Measurements from ENCODE around the gene EFNA1. TPM values are rescaled to one million over a fixed set of nuclear protein-coding genes. Genes with fewer than 3 reads are reported as not detected.

The EFNA1 gene
- total and polyA plus RNA-seq, 2 of the 8 experiments (the other 6 are each of a cell fraction or from before 2014, with no cell fraction given): 4.9 to 14.6 TPM

GRCh38 chr1:155160128-155160527, 32.5 kb downstream of the EFNA1 start:
- ChIA-PET CTCF (ENCODE audit: partially characterized antibody) (interaction anchor here (1.4 kb wide), 1 partner anchor 68 kb away, joined by 3 read pairs; no protein-coding TSS in a partner anchor), POLR2A (ENCODE audit: partially characterized antibody) (interaction anchor here (0.6 kb wide), 1 partner anchor 62 kb away, joined by 3 read pairs; no protein-coding TSS in a partner anchor)
- H2AFZ ChIP-seq (ENCODE audit: low read length): no peak overlapping the region
- no peak overlapping the region for H2BK5ac ChIP-seq (ENCODE audit: low read depth, low read length)
- H2BK120ac ChIP-seq (replicated peaks; ENCODE audit: low read depth, low read length): no peak overlapping the region
- no peak overlapping the region for H2BK12ac ChIP-seq (ENCODE audit: low read depth, low read length)
- H3K23ac ChIP-seq (ENCODE audit: insufficient read length): no peak overlapping the region
- H3K9ac ChIP-seq (replicated peaks in 1 of 4; ENCODE audit: extremely low read depth in 1 of 4, low read depth in 3 of 4, low read length in 3 of 4): no peak overlapping the region
- no peak overlapping the region for H3K4me3 ChIP-seq (ENCODE audit: extremely low read depth in 1 of 4, insufficient read depth in 2 of 4, low read depth in 3 of 4, low read length in 4 of 4)
- FAIRE-seq: no peak
- no peaks in the 10 kb centered on the region for H3K9me3 ChIP-seq (ENCODE audit: insufficient read depth in 2 of 2, low read depth in 1 of 2, low read length in 1 of 2)
- H3K36me3 ChIP-seq (ENCODE audit: control insufficient read depth in 2 of 4, insufficient read depth in 4 of 4, low read length in 3 of 4): no peaks in the 10 kb centered on the region
- H2BK15ac ChIP-seq (ENCODE audit: low read length): no peak overlapping the region
- no peaks in the 10 kb centered on the region for H3K79me2 ChIP-seq (ENCODE audit: control insufficient read depth in 1 of 2, insufficient read depth in 2 of 2, low read length in 2 of 2)
- no peak overlapping the region for H3K4ac ChIP-seq (replicated peaks; ENCODE audit: insufficient read length, low read depth, low read length)
- no peak overlapping the region for H4K5ac ChIP-seq (ENCODE audit: insufficient read length, low read depth, low read length)
- H4K20me1 ChIP-seq (replicated peaks in 1 of 2; ENCODE audit: control insufficient read depth in 1 of 2, insufficient read depth in 2 of 2, low read length in 2 of 2): no peaks in the 10 kb centered on the region
- H4K91ac ChIP-seq (replicated peaks; ENCODE audit: insufficient read length, low read length): no peak overlapping the region
- H2BK20ac ChIP-seq (ENCODE audit: low read length): no peak overlapping the region
- no peak overlapping the region for H3K18ac ChIP-seq (ENCODE audit: extremely low read depth, low read length)
- H3K27me3 ChIP-seq (replicated peaks in 1 of 4; ENCODE audit: control insufficient read depth in 3 of 4, extremely low read depth in 1 of 4, insufficient read depth in 3 of 4, low read length in 3 of 4): no peaks in the 10 kb centered on the region
- H2AK5ac ChIP-seq (ENCODE audit: low read depth, low read length): no peak overlapping the region
- no peak overlapping the region for H4K8ac ChIP-seq (ENCODE audit: extremely low read depth, insufficient read depth, low read length)
- H3K14ac ChIP-seq (ENCODE audit: insufficient read length): no peak overlapping the region
- H3K23me2 ChIP-seq (ENCODE audit: low read depth, low read length): no peaks in the 10 kb centered on the region; the same call in 1 of the 2 replicates
- H3K4me1 ChIP-seq (replicated peaks in 1 of 4; ENCODE audit: control insufficient read depth in 3 of 4, insufficient read depth in 4 of 4, low read length in 3 of 4): no peaks in the 10 kb centered on the region
- H3K27ac ChIP-seq (ENCODE audit: low read depth, low read length): no peak overlapping the region
- DNase-seq (ENCODE audit: low read depth in 1 of 2, low spot score in 2 of 2): no peak
- H3K4me2 ChIP-seq (ENCODE audit: insufficient read depth in 1 of 2, low read depth in 2 of 2, low read length in 2 of 2): no peak overlapping the region
- no peak overlapping the region for H3K56ac ChIP-seq (replicated peaks; ENCODE audit: insufficient read length, low read depth, low read length)
- H3K79me1 ChIP-seq (ENCODE audit: low read depth, low read length): no peaks in the 10 kb centered on the region
- 89% methylated on average over 8 of the region's 8 CpGs; no CpG with 5 or more reads in 1 of the 2 experiments for WGBS, 2 experiments (ENCODE audit: extremely low coverage in 1 of 2, insufficient coverage in 1 of 2, insufficient read length in 1 of 2, insufficient replicate concordance in 2 of 2, low coverage in 1 of 2, low lambda C conversion rate in 2 of 2, missing lambda C conversion rate in 1 of 2)
- TF ChIP-seq BACH1 (IDR thresholded peaks at IDR 0.05; ENCODE audit: low read length): no peak
- TF ChIP-seq TAF7 (optimal IDR thresholded peaks at IDR 0.05; ENCODE audit: borderline replicate concordance, low read depth, low read length): no peak
- TF ChIP-seq SUZ12 (IDR thresholded peaks at IDR 0.05; ENCODE audit: low read length): no peak
- TF ChIP-seq SP1 (IDR thresholded peaks at IDR 0.05; ENCODE audit: low read depth, low read length): no peak
- TF ChIP-seq POLR2A (IDR thresholded peaks at IDR 0.05; ENCODE audit: control extremely low read depth in 1 of 2, low read depth in 2 of 2, low read length in 2 of 2): no peak
- no peak for TF ChIP-seq GTF2F1 (IDR thresholded peaks at IDR 0.05; ENCODE audit: borderline replicate concordance, low read depth, low read length)
- TF ChIP-seq HDAC6 (IDR thresholded peaks at IDR 0.05; ENCODE audit: low read depth, low read length): no peak
- TF ChIP-seq RNF2 (IDR thresholded peaks at IDR 0.05; ENCODE audit: borderline replicate concordance, low read depth, low read length, missing control alignments, poor library complexity, severe bottlenecking): no peak
- TF ChIP-seq SIN3A (conservative IDR thresholded peaks at IDR 0.05 in 1 of 2, IDR thresholded peaks at IDR 0.05 in 1 of 2; ENCODE audit: low read depth in 1 of 2, low read length in 2 of 2): no peak
- no peak for TF ChIP-seq EZH2 (IDR thresholded peaks at IDR 0.05; ENCODE audit: low read depth, low read length, severe bottlenecking)
- TF ChIP-seq RBBP5 (IDR thresholded peaks at IDR 0.05; ENCODE audit: borderline replicate concordance, low read depth, low read length): no peak
- no peak for TF ChIP-seq CTBP2 (IDR thresholded peaks at IDR 0.05; ENCODE audit: borderline replicate concordance, insufficient read depth, insufficient read length, low read length)
- TF ChIP-seq CHD2 (IDR thresholded peaks at IDR 0.05; ENCODE audit: low read length): no peak

All from H1 (cell line).